HEK293T (cell line): ENCODE results near the gene CMKLR1.

ENCODE experiments used
- CTCF ChIA-PET: fragments of 350-600 bp; formaldehyde crosslinking; extraction: SDS; loops from one replicate; lab custom pipeline; 2021; ENCODE audit warnings: antibody characterized with exemption, inconsistent platforms; lab: Yijun Ruan, JAX
- POLR2A ChIA-PET: fragments of 350-600 bp; formaldehyde crosslinking; extraction: SDS; loops from one replicate; lab custom pipeline; 2020; ENCODE audit warnings: antibody characterized with exemption, inconsistent platforms; lab: Yijun Ruan, JAX
- DNase-seq: peaks from one replicate; pipeline ENCODE4 v3.0.0; 2012; ENCODE audit warnings: mixed read lengths; ENCODE audit errors: extremely low spot score
- ARNT ChIP-seq: fragments of 450-650 bp; IDR thresholded peaks from 2 replicates; pipeline ENCODE4 v1.6.1; 2017; ENCODE audit warnings: mild to moderate bottlenecking
- BHLHE40 ChIP-seq: fragments of 450-650 bp; IDR thresholded peaks from 2 replicates; pipeline ENCODE4 v1.6.1; 2016; ENCODE audit warnings: mild to moderate bottlenecking, moderate library complexity, borderline replicate concordance
- CTBP1 ChIP-seq: fragments of 450-650 bp; IDR thresholded peaks from 2 replicates; pipeline ENCODE4 v1.6.1; 2016; ENCODE audit warnings: borderline replicate concordance
- ELF4 ChIP-seq: fragments of 450-650 bp; IDR thresholded peaks from 2 replicates; pipeline ENCODE4 v1.6.1; 2017; ENCODE audit warnings: antibody characterized with exemption
- FOXA1 ChIP-seq: fragments of 450-650 bp; IDR thresholded peaks from 2 replicates; pipeline ENCODE4 v1.6.1; 2016; ENCODE audit warnings: mild to moderate bottlenecking
- FOXK2 ChIP-seq: fragments of 450-650 bp; IDR thresholded peaks from 2 replicates; pipeline ENCODE4 v1.6.1; 2016; ENCODE audit warnings: mild to moderate bottlenecking
- FOXM1 ChIP-seq: fragments of 450-650 bp; IDR thresholded peaks from 2 replicates; pipeline ENCODE4 v1.6.1; 2017; ENCODE audit warnings: mild to moderate bottlenecking, borderline replicate concordance
- HDGF ChIP-seq: fragments of 450-650 bp; IDR thresholded peaks from 2 replicates; pipeline ENCODE4 v1.6.1; 2017; ENCODE audit warnings: antibody characterized with exemption, borderline replicate concordance
- L3MBTL2 ChIP-seq: fragments of 450-650 bp; conservative IDR thresholded peaks from 2 replicates; pipeline ENCODE4 v1.6.1; 2016; ENCODE audit warnings: mild to moderate bottlenecking
- LEF1 ChIP-seq: fragments of 450-650 bp; IDR thresholded peaks from 2 replicates; pipeline ENCODE4 v1.6.1; 2017; ENCODE audit warnings: mild to moderate bottlenecking, borderline replicate concordance
- NFRKB ChIP-seq: fragments of 450-650 bp; IDR thresholded peaks from 2 replicates; pipeline ENCODE4 v1.6.1; 2016; ENCODE audit warnings: mild to moderate bottlenecking, moderate library complexity
- SP1 ChIP-seq: fragments of 450-650 bp; IDR thresholded peaks from 2 replicates; pipeline ENCODE4 v1.6.1; 2017
- SUZ12 ChIP-seq: fragments of 450-650 bp; IDR thresholded peaks from 2 replicates; pipeline ENCODE4 v1.6.1; 2016; ENCODE audit warnings: mild to moderate bottlenecking
- TARDBP ChIP-seq: fragments of 450-650 bp; IDR thresholded peaks from 2 replicates; pipeline ENCODE4 v1.6.1; 2016
- ZNF384 ChIP-seq: fragments of 450-650 bp; IDR thresholded peaks from 2 replicates; pipeline ENCODE4 v1.6.1; 2016
- TF ChIP-seq, protein P1 (sequence below): fragments of 450-650 bp; IDR thresholded peaks from 2 replicates; pipeline ENCODE4 v1.6.1; 2016

The CMKLR1 gene

DNA sequence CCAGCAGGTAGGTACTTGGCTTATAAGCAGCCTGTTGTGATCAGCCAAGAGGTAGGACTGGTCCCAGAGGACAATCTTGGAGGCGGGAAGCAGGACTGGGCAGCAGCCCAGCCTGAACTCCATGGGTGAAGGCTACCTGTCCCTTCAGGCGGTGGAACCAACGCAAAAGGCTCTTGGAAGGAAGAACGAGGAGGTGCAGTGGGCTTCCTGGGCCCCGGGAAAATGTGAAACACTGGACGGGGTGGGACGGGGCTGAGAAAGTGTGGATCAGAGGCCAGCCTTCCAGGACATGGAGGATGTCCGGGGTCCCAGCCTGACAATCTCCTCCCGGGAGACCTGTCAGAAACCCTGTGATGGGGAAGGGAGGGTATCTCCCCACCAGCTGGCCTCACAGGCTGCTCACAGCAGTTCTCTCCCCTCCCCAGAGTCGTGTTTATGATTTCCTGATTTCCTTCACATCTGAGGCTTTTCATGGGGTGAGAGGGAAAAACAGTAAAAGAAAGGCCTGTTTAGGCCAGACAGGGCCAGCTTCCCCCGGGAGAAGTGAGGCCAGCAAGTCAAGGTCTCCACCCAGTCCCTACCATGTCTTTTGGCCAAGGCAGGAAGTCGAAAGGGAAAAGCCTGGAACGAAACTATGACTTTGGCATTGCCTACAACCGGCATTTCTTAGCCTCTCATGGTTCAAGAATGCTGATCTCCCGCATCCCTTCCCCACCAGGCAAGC is 11.3 kb downstream of the CMKLR1 start:
- POLR2A ChIA-PET, result no interaction called here

DNA sequence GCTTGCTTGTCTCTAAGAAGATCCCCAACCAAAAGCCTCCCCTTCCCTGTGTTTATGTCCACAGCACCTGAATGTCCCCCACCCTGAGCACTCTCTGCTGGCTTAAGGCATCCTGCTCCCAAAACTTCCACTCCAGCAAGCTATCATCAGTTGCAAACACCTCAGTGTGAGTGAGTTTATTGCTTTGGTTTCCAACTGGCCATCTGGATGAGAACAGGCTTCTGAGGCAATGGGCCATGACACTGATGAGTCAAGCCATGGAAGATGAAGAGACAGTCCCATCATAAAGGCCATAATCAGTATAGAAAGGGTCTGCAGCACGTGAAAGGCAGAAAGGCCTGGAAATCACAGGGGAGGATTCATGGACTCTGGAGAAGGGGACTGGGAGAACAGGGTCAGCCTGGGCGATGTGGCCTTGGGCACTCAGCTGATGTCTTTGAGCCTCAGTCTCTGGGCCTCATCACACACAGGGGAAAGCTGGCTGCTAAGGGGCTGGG is 12.8 kb downstream of the CMKLR1 start:
- CTCF ChIA-PET, result no interaction called here
- POLR2A ChIA-PET, result no interaction called here
- TF ChIP-seq L3MBTL2 (no peak), ZNF384 (no peak), FOXA1 (no peak), NFRKB (no peak), SP1 (no peak), HDGF (no peak), LEF1 (no peak), FOXK2 (no peak), ARNT (no peak), BHLHE40 (no peak), SUZ12 (no peak), FOXM1 (no peak), ELF4 (no peak), CTBP1 (no peak), TARDBP (no peak)
- TF ChIP-seq, protein P1, sequence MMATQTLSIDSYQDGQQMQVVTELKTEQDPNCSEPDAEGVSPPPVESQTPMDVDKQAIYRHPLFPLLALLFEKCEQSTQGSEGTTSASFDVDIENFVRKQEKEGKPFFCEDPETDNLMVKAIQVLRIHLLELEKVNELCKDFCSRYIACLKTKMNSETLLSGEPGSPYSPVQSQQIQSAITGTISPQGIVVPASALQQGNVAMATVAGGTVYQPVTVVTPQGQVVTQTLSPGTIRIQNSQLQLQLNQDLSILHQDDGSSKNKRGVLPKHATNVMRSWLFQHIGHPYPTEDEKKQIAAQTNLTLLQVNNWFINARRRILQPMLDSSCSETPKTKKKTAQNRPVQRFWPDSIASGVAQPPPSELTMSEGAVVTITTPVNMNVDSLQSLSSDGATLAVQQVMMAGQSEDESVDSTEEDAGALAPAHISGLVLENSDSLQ, result no peak
- DNase-seq, result no peak

More for the DNA sequence above, 11.3 kb downstream of the CMKLR1 start:
- DNase-seq, result no peak
- no peak for TF ChIP-seq FOXA1
- TF ChIP-seq HDGF, result no peak
- TF ChIP-seq, protein P1, result no peak
- CTCF ChIA-PET, result no interaction called here

DNA sequence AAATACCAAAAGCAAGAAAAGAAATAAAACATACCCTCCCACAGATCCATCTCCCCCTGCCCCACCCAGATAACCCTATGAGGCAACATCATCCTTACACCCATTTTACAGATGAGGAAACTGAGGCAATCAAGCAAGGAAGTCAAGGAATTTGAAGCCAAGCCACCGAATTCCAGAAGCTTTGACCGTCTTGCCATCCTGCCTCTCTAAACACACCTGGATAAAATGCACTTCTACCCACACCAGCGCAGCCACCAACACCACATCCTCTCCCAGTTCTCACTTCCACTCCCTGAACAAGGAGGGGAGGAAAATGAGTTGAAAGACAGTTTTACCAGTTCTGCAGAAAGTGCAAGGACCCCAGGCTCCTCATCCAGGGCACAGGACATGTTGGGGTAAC is 13.6 kb downstream of the CMKLR1 start:
- POLR2A ChIA-PET, result no interaction called here
- TF ChIP-seq SP1, result no peak
- no peak for TF ChIP-seq BHLHE40
- no peak for TF ChIP-seq HDGF
- TF ChIP-seq CTBP1, result no peak
- no peak for TF ChIP-seq FOXK2
- TF ChIP-seq, protein P1, result no peak
- no peak for TF ChIP-seq SUZ12
- no peak for TF ChIP-seq ZNF384
- TF ChIP-seq TARDBP, result no peak
- TF ChIP-seq FOXM1, result no peak
- TF ChIP-seq ELF4, result no peak
- no peak for TF ChIP-seq LEF1
- no peak for TF ChIP-seq FOXA1
- TF ChIP-seq L3MBTL2, result no peak
- no peak for TF ChIP-seq ARNT
- no peak for TF ChIP-seq NFRKB
- DNase-seq, result no peak
- CTCF ChIA-PET, result no interaction called here

DNA sequence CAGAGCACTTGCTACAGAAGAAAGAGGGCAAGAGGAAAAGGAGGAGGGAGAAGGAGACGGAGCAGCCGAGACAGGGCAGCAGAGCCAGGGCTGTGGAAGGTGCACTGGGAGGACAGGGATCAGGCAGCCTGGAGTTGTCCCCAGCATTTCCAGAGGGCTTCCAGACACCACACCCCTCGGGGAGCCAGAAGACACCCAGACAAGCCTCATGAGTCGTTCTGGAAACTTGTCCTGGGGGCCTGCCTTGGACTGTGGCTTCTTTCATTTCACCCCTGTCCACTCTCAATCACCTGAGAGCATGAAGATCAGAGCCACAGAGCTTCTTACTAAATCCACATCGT is 14.1 kb downstream of the CMKLR1 start:
- DNase-seq, result no peak
- CTCF ChIA-PET, result no interaction called here
- POLR2A ChIA-PET, result no interaction called here
- no peak for TF ChIP-seq ARNT
- TF ChIP-seq BHLHE40, result no peak
- no peak for TF ChIP-seq SUZ12
- no peak for TF ChIP-seq HDGF

DNA sequence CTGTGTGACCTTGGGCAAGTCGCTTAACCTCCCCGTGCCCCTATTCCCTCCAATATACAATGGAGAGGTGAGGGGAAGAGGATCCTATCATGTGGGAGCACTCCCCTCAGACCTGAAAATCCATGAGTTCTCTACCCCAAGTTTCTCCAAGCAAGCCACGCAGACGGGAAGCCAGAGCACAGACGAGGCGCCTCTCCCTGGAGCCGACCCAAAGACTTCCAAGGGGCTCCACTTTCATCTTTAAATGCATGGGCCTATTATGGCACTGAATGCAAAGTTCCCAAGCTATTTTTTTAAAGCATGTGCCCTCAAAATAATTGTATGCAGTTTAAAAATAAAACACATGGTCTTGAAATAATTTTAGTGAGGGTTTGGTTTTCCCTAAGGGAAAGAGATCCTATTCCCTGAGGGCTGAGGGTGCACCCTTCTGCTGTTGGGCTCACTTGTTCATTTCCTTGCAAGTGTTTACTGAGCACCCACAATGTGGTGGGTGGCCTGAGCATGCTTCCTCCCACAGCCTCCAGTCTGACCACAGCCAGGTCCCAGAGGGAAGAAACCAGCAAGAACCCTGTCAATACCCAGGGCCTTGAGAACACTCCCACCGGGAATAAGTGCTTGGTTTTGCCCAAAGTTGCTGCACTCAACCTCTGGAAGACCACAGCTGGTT is 14.6 kb downstream of the CMKLR1 start:
- DNase-seq, result no peak
- ChIA-PET POLR2A (no interaction called here), CTCF (no interaction called here)
- TF ChIP-seq ARNT, result no peak

DNA sequence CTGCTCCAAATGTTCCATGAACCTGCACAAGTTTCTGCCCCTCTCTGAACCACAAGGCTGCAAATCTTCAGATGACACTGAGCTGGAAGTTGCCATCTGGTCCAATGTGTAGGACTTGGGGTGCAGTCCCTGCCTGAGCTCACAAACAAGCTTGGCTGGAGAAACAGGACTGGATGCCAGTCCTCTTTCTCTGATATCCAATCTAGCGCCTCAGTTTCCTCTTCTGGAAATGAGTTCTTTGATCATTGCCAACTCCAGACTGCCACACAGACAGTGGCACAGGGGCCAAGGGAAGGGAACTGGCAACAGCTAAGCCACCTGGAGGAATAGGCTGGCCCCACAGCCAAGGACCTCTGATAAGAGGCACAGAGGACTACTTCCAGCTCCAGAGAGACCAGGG is 15.5 kb downstream of the CMKLR1 start:
- CTCF ChIA-PET, result no interaction called here

More for the DNA sequence above, 15.5 kb downstream of the CMKLR1 start:
- no peak for TF ChIP-seq FOXK2
- TF ChIP-seq ARNT, result no peak
- TF ChIP-seq TARDBP, result no peak
- no peak for TF ChIP-seq HDGF
- TF ChIP-seq SUZ12, result no peak
- TF ChIP-seq CTBP1, result no peak
- no peak for TF ChIP-seq SP1
- no peak for TF ChIP-seq ELF4
- TF ChIP-seq LEF1, result no peak
- TF ChIP-seq ZNF384, result no peak
- no peak for TF ChIP-seq FOXM1
- no peak for DNase-seq
- POLR2A ChIA-PET, result no interaction called here
